CMK (cell line): ENCODE results near the gene MOCS1.

Experiments used
- DNase-seq: peaks from one replicate; pipeline ENCODE4 v3.0.0-alpha.2; 2010; ENCODE audit warnings: low read depth

MOCS1 gene

DNA sequence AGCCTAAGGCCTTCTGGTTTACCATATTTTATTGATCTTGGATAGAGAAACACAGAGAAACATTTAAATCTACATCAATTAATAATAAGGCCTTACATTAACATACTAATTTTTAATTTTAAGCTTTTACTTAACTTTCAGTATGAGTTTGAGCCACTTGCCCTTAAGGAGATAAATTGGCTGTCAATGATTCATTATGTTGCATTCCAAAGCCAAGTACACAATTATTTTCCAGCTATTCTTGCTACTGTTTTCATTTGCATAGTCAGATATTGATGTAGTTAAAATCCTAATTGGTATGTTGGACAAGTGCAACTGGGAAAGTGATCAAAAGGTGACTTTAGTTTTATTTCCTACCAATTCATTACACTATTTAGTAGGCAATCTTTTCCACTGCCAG is 58.2 kb downstream of the MOCS1 start:
- DNase-seq: no peak

DNA sequence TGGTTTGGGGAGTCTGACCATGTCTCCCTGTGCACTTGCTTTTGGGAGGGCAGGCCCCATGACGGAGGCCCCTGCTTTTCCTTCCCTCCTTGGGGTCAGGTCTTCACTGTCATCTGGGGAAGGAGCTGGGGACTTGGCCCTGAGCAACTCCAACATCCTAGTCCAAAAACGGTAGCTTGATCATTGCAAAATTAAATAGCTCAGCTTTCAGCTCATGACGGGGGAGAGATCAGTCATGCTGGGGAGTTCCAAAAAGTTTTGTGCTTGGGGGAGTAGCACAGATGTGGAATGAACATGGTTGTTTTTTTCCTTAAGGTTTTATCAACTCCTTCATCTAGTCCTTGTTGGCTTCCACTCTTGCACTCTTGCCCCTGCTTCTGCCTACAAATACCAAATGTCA is 60.8 kb downstream of the MOCS1 start:
- no peak for DNase-seq

DNA sequence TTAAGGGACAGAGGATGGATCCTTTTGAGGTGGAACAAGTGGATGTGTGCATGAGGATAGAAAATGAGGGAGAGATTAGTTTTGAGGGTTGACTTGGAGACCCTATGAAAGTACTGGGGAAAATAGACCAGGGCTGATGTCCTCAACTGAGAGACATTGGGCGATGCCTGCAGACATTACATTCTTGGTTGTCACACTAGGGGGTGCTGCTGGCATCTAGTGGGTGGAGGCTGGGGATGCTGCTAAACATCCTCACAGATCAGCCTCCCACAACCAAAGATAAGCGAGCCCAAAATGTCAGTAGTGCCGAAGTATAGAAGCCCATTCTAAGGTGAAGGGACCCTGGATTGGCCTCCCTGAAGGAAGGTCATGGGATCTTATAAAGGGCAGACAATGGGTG is 63.3 kb downstream of the MOCS1 start:
- no peak for DNase-seq

DNA sequence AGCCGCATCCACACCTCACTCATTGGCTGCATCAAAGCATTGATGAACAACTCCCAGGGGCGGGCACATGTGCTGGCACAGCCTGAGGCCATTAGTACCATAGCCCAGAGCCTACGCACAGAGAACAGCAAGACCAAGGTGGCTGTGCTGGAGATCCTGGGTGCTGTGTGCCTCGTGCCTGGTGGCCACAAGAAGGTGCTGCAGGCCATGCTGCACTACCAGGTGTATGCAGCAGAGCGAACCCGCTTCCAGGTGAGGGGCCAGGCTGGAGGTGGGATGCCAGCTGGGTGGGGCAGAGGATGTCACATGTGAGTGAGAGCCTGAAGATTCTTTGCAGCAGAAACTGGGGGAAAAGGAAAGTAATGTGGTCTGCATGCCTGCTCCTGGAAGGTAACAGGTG is 66.7 kb downstream of the MOCS1 start:
- DNase-seq: no peak

DNA sequence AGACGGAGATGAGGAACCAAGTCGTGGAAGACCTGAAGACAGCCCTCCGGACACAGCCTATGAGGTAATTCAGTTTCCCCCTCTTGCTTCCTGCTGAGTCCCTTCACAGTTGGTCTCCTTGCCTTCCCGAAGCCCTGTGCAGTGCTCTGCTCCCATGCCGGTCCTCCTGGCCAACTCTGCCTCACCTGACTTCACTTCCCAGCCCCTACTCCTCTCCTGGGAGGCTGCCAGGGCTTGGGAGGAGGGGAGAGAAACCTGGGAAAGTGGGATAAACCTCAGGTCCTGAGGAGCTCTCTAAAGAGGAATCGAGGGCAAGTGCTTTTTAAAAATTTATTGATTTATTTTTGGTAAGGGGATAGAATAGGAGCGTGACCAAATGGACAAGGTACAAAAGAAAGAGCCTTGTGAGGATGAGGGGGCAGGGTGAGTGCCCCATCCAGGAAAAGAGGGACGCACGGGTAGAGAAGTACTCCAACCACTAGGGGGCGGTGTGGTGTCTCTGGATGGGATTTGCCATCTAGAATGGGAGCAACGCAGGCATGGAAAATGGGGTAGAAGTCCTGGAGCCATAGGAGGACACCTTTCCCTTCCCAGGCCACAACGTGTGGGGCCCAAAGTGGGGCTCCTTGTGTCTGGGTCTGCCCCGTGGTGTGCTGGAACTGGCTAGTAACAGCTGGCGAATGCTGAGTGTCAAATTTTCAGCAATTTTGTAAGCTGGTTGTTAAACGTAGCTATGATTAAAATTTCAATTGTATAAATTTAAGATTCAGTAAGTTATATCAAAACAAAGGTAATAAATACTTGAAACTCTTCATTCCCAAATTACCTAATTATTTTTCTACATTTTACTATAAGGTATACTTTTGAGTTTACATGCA is 69.0 kb downstream of the MOCS1 start:
- peak; percentile 25 for DNase-seq

DNA sequence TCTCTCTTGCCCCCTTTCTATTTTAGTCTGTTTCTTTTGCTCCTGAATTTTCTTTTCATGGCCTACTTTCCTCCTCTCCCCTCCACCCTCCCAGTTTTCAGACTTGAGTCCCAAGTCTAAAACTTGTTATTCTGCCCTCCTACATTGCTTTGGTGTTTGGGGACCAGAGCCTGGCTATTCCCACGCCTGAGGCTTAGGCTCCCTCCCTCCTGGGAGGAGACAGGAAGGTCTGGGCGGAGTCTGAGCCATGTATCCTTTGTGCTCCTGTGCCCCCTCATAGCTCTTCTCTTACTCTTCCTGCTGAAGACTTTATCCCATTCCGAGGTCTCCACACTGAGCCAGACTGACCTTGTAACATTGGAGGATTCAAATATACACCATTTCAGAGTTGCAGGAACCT is 72.6 kb downstream of the MOCS1 start:
- DNase-seq: no peak

DNA sequence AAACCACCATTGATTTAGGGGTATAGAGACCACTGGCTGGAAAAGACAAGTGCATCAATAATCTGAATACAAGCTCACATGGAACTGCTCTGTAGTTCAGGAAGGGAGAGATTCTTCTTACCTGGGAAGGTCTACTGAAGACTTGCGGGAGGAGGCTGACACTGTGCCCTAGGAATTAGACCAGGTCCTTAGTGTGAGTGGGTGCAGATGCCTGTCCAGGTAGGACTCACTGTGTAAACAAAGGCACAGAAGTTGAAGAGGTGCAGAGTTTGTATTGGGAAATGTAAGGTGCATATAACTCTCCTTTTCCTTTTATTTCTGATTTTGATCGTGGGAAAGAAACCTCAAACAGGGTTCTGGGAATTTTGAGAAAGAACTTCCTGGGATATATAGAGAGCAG is 75.2 kb downstream of the MOCS1 start:
- no peak for DNase-seq

DNA sequence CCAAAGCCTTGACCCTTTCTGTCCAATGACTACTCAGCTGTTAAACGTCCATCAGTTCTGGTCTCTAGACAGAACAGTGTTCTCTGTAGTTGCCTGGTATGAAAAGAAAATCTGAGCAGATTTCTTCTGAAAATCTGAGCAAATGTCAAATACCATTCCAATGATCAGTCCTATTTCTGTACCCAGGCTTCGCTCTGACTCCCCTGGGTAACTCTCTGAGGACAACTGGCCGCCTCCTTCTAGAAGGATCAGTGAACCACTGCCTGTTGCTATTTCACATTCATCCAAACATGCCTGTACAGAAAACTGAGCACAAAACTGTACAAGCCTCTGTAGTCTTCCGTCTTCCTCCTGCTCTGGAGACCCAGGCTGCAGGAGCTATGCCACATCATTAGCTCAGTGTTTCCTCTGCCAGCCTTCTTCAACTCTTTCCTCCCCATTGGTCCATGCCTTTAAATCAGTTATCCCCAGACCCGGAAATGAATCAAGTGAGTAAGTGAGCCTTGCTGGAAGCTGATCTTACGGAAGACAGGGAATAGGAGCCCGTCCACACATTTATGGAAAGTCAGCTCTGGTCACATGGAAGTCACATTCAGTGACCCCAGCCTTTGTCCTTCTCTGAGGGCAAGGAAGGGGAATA is 78.8 kb downstream of the MOCS1 start:
- DNase-seq: no peak
